GM23338 (cell line): ENCODE data around the gene CMSS1.

Experiments
- CREB1 ChIP-seq: fragments of 250-450 bp; sonication (Bioruptor Pico); IDR thresholded peaks from 2 replicates; pipeline ENCODE4 v1.5.0; 2020; ENCODE audit warnings: low read depth, mild to moderate bottlenecking, moderate library complexity
- EZH2 ChIP-seq: fragments of 200-600 bp; sonication (generic); IDR thresholded peaks from one replicate; pipeline ENCODE4 v1.8.0; 2017; ENCODE audit warnings: antibody characterized with exemption, mild to moderate bottlenecking, low read depth; ENCODE audit not compliant: unreplicated experiment
- EZH2phosphoT487 ChIP-seq: fragments of 200-600 bp; sonication (generic); IDR thresholded peaks from one replicate; pipeline ENCODE4 v1.8.1; 2018; ENCODE audit warnings: antibody characterized with exemption; ENCODE audit not compliant: unreplicated experiment
- JUNB ChIP-seq: IDR thresholded peaks from one replicate; pipeline ENCODE4 v1.6.1; 2016; ENCODE audit warnings: antibody characterized with exemption; ENCODE audit not compliant: unreplicated experiment
- NANOG ChIP-seq: IDR thresholded peaks from 2 replicates; pipeline ENCODE4 v1.6.1; 2016; ENCODE audit warnings: antibody characterized with exemption, borderline replicate concordance
- POLR2AphosphoS5 ChIP-seq: IDR thresholded peaks from 2 replicates; pipeline ENCODE4 v1.6.1; 2016; ENCODE audit warnings: antibody characterized with exemption, low read depth
- STAT1 ChIP-seq: IDR thresholded peaks from one replicate; pipeline ENCODE4 v1.6.1; 2016; ENCODE audit warnings: antibody characterized with exemption; ENCODE audit not compliant: unreplicated experiment
- ZNF114 ChIP-seq: fragments of 250-450 bp; sonication (Bioruptor Pico); IDR thresholded peaks from 2 replicates; pipeline ENCODE4 v1.5.0; 2020; ENCODE audit warnings: mild to moderate bottlenecking, moderate library complexity
- ZNF331 ChIP-seq: fragments of 250-450 bp; sonication (Bioruptor Pico); IDR thresholded peaks from 2 replicates; pipeline ENCODE4 v1.5.0; 2020; ENCODE audit warnings: low read depth, mild to moderate bottlenecking, moderate library complexity
- TF ChIP-seq, protein P1 (sequence below), 2 experiments: fragments of 200-600 bp in 1 of 2; sonication (generic) in 1 of 2; conservative IDR thresholded peaks; 2 replicates each; pipeline versions ENCODE4 v1.5.1 to v1.6.1; 2016 to 2017; ENCODE audit warnings: antibody characterized with exemption in 2 of 2, low read depth in 2 of 2, mild to moderate bottlenecking in 2 of 2, moderate library complexity in 1 of 2
- TF ChIP-seq, protein P2 (sequence below): IDR thresholded peaks from one replicate; pipeline ENCODE4 v1.6.1; 2018; ENCODE audit warnings: antibody characterized with exemption; ENCODE audit not compliant: unreplicated experiment
- TF ChIP-seq, protein P3 (sequence below): IDR thresholded peaks from 2 replicates; pipeline ENCODE4 v1.6.1; 2016; ENCODE audit warnings: antibody characterized with exemption
- TF ChIP-seq, protein P4 (sequence below): fragments of 250-450 bp; sonication (Bioruptor Pico); IDR thresholded peaks from 2 replicates; pipeline ENCODE4 v1.5.0; 2020; ENCODE audit warnings: mild to moderate bottlenecking, moderate library complexity

DNA sequence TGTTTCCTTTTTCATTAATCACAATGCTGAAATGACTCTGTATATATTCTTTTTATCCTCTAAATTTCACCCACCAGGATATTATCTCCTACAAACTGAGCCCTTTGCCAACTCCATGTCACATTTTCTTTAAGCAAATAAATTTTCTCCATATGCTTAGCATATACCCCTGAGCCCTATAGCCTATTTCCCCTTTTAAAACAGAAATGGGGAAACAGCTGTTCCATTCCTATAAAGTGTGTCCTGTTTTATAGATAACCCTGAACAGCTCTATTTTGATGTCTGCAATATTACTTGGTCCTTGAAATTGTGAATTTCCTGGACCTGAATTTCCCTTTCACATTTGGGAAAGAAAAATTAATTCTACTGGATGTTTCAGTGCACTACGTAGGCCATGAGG is 312.3 kb downstream of the CMSS1 start:
- TF ChIP-seq, protein P1, sequence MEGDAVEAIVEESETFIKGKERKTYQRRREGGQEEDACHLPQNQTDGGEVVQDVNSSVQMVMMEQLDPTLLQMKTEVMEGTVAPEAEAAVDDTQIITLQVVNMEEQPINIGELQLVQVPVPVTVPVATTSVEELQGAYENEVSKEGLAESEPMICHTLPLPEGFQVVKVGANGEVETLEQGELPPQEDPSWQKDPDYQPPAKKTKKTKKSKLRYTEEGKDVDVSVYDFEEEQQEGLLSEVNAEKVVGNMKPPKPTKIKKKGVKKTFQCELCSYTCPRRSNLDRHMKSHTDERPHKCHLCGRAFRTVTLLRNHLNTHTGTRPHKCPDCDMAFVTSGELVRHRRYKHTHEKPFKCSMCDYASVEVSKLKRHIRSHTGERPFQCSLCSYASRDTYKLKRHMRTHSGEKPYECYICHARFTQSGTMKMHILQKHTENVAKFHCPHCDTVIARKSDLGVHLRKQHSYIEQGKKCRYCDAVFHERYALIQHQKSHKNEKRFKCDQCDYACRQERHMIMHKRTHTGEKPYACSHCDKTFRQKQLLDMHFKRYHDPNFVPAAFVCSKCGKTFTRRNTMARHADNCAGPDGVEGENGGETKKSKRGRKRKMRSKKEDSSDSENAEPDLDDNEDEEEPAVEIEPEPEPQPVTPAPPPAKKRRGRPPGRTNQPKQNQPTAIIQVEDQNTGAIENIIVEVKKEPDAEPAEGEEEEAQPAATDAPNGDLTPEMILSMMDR (conservative IDR thresholded peaks at IDR 0.05; ENCODE audit: low read depth in 2 of 2), result no peak
- no peak for TF ChIP-seq JUNB
- no peak for TF ChIP-seq CREB1
- TF ChIP-seq, protein P2, sequence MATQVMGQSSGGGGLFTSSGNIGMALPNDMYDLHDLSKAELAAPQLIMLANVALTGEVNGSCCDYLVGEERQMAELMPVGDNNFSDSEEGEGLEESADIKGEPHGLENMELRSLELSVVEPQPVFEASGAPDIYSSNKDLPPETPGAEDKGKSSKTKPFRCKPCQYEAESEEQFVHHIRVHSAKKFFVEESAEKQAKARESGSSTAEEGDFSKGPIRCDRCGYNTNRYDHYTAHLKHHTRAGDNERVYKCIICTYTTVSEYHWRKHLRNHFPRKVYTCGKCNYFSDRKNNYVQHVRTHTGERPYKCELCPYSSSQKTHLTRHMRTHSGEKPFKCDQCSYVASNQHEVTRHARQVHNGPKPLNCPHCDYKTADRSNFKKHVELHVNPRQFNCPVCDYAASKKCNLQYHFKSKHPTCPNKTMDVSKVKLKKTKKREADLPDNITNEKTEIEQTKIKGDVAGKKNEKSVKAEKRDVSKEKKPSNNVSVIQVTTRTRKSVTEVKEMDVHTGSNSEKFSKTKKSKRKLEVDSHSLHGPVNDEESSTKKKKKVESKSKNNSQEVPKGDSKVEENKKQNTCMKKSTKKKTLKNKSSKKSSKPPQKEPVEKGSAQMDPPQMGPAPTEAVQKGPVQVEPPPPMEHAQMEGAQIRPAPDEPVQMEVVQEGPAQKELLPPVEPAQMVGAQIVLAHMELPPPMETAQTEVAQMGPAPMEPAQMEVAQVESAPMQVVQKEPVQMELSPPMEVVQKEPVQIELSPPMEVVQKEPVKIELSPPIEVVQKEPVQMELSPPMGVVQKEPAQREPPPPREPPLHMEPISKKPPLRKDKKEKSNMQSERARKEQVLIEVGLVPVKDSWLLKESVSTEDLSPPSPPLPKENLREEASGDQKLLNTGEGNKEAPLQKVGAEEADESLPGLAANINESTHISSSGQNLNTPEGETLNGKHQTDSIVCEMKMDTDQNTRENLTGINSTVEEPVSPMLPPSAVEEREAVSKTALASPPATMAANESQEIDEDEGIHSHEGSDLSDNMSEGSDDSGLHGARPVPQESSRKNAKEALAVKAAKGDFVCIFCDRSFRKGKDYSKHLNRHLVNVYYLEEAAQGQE, result no peak
- no peak for TF ChIP-seq POLR2AphosphoS5
- TF ChIP-seq EZH2, result no peak
- TF ChIP-seq, protein P3, sequence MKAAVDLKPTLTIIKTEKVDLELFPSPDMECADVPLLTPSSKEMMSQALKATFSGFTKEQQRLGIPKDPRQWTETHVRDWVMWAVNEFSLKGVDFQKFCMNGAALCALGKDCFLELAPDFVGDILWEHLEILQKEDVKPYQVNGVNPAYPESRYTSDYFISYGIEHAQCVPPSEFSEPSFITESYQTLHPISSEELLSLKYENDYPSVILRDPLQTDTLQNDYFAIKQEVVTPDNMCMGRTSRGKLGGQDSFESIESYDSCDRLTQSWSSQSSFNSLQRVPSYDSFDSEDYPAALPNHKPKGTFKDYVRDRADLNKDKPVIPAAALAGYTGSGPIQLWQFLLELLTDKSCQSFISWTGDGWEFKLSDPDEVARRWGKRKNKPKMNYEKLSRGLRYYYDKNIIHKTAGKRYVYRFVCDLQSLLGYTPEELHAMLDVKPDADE, result no peak
- no peak for TF ChIP-seq ZNF114
- TF ChIP-seq ZNF331 (CRISPR knock-in tag), result no peak
- TF ChIP-seq EZH2phosphoT487, result no peak
- TF ChIP-seq STAT1, result no peak
- TF ChIP-seq, protein P4, sequence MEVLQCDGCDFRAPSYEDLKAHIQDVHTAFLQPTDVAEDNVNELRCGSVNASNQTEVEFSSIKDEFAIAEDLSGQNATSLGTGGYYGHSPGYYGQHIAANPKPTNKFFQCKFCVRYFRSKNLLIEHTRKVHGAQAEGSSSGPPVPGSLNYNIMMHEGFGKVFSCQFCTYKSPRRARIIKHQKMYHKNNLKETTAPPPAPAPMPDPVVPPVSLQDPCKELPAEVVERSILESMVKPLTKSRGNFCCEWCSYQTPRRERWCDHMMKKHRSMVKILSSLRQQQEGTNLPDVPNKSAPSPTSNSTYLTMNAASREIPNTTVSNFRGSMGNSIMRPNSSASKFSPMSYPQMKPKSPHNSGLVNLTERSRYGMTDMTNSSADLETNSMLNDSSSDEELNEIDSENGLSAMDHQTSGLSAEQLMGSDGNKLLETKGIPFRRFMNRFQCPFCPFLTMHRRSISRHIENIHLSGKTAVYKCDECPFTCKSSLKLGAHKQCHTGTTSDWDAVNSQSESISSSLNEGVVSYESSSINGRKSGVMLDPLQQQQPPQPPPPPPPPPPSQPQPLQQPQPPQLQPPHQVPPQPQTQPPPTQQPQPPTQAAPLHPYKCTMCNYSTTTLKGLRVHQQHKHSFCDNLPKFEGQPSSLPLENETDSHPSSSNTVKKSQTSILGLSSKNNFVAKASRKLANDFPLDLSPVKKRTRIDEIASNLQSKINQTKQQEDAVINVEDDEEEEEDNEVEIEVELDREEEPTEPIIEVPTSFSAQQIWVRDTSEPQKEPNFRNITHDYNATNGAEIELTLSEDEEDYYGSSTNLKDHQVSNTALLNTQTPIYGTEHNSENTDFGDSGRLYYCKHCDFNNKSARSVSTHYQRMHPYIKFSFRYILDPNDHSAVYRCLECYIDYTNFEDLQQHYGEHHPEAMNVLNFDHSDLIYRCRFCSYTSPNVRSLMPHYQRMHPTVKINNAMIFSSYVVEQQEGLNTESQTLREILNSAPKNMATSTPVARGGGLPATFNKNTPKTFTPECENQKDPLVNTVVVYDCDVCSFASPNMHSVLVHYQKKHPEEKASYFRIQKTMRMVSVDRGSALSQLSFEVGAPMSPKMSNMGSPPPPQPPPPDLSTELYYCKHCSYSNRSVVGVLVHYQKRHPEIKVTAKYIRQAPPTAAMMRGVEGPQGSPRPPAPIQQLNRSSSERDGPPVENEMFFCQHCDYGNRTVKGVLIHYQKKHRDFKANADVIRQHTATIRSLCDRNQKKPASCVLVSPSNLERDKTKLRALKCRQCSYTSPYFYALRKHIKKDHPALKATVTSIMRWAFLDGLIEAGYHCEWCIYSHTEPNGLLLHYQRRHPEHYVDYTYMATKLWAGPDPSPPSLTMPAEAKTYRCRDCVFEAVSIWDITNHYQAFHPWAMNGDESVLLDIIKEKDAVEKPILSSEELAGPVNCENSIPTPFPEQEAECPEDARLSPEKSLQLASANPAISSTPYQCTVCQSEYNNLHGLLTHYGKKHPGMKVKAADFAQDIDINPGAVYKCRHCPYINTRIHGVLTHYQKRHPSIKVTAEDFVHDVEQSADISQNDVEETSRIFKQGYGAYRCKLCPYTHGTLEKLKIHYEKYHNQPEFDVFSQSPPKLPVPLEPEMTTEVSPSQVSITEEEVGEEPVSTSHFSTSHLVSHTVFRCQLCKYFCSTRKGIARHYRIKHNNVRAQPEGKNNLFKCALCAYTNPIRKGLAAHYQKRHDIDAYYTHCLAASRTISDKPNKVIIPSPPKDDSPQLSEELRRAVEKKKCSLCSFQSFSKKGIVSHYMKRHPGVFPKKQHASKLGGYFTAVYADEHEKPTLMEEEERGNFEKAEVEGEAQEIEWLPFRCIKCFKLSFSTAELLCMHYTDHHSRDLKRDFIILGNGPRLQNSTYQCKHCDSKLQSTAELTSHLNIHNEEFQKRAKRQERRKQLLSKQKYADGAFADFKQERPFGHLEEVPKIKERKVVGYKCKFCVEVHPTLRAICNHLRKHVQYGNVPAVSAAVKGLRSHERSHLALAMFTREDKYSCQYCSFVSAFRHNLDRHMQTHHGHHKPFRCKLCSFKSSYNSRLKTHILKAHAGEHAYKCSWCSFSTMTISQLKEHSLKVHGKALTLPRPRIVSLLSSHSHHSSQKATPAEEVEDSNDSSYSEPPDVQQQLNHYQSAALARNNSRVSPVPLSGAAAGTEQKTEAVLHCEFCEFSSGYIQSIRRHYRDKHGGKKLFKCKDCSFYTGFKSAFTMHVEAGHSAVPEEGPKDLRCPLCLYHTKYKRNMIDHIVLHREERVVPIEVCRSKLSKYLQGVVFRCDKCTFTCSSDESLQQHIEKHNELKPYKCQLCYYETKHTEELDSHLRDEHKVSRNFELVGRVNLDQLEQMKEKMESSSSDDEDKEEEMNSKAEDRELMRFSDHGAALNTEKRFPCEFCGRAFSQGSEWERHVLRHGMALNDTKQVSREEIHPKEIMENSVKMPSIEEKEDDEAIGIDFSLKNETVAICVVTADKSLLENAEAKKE, result no peak
- TF ChIP-seq NANOG, result no peak
